ENCODE data around the gene TTLL9. TPM values are rescaled to one million over a fixed set of nuclear protein-coding genes. Genes with fewer than 3 reads are reported as not detected.

TTLL9 gene
- total RNA-seq, 4 donors from 2014 or later = 2.8 to 3.7 (median 3.1) TPM

DNA sequence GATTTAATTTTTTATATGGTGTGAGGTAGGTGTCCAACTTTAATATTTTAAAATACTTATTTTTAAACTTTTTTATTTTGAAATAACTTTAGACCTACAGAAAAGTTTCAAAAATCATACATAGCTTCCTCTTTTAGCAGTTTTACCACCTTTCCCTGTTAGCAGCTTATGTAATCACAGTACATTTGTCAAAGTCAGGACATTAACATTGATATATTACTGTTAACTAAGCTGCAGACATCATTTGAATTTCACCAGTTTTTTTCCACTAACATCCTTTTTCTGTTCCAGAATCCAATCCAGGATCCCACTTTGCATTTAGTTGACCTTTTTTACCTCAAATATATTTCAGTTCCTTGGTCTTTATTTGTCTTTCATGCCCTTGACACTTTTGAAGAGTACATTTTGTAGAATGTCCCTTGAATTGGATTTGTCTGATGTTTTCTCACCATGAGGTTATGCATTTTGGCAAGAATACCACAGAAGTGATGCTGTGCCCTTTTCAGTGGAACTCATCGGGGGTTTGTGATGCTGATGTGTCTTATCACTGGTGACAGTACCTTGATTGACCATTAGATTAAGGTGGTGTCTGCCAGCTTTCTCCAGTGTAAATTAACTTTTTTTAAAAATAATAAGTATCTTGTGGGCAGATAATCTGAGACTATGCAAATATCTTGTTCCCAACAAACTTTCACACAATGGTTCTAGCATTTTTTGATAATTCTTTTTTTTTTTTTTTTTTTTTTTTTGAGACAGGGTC lies 33.4 kb downstream of the TTLL9 start:
- H3K9me3 ChIP-seq = no peaks in the 10 kb centered on the region
- TF ChIP-seq EP300 (IDR thresholded peaks at IDR 0.05) (no peak), POLR2A (IDR thresholded peaks at IDR 0.05) (no peak), CTCF (IDR thresholded peaks at IDR 0.05) (no peak)
- H3K4me3 ChIP-seq = no peak overlapping the region
- H3K36me3 ChIP-seq = no peaks in the 10 kb centered on the region
- no peak overlapping the region for H3K27ac ChIP-seq
- H3K27me3 ChIP-seq = no peaks in the 10 kb centered on the region
- H3K4me1 ChIP-seq = no peaks in the 10 kb centered on the region
- no peak for DNase-seq (ENCODE audit: low spot score in 2 of 2)
- WGBS, 2 donors = 63 to 92% methylated on average over 1 of the region's 1 CpG

GRCh38 chr20:31906001-31906400 lies 35.6 kb downstream of the TTLL9 start:
- Histone ChIP-seq H3K27ac (no peak overlapping the region), H3K4me3 (no peak overlapping the region), H3K9me3 (no peaks in the 10 kb centered on the region), H3K36me3 (no peaks in the 10 kb centered on the region), H3K27me3 (no peaks in the 10 kb centered on the region), H3K4me1 (no peaks in the 10 kb centered on the region)
- no peak for DNase-seq (ENCODE audit: low spot score in 2 of 2)
- WGBS, 2 donors = 67 to 77% methylated on average over 5 of the region's 5 CpGs
- no peak for TF ChIP-seq EP300 (IDR thresholded peaks at IDR 0.05)
- TF ChIP-seq POLR2A (IDR thresholded peaks at IDR 0.05) = no peak
- TF ChIP-seq CTCF (IDR thresholded peaks at IDR 0.05) = no peak

GRCh38 chr20:31907046-31907445 lies 36.6 kb downstream of the TTLL9 start:
- H3K9me3 ChIP-seq = no peaks in the 10 kb centered on the region
- no peaks in the 10 kb centered on the region for H3K4me1 ChIP-seq
- no peak overlapping the region for H3K4me3 ChIP-seq
- 91 to 95% methylated on average over 5 of the region's 5 CpGs for WGBS, 2 donors
- TF ChIP-seq POLR2A (IDR thresholded peaks at IDR 0.05) = no peak
- no peak for TF ChIP-seq CTCF (IDR thresholded peaks at IDR 0.05)
- TF ChIP-seq EP300 (IDR thresholded peaks at IDR 0.05) = no peak
- no peak for DNase-seq (ENCODE audit: low spot score in 2 of 2)
- no peak overlapping the region for H3K27ac ChIP-seq
- H3K27me3 ChIP-seq = no peaks in the 10 kb centered on the region
- no peaks in the 10 kb centered on the region for H3K36me3 ChIP-seq

GRCh38 chr20:31908016-31908415 lies 37.6 kb downstream of the TTLL9 start:
- H3K9me3 ChIP-seq = no peaks in the 10 kb centered on the region
- no peak overlapping the region for H3K4me3 ChIP-seq
- no peak for DNase-seq (ENCODE audit: low spot score in 2 of 2)
- H3K36me3 ChIP-seq = no peaks in the 10 kb centered on the region
- H3K27ac ChIP-seq = no peak overlapping the region
- no peaks in the 10 kb centered on the region for H3K27me3 ChIP-seq
- WGBS, 2 donors = 77 to 92% methylated on average over 5 of the region's 5 CpGs
- no peak for TF ChIP-seq CTCF (IDR thresholded peaks at IDR 0.05)
- TF ChIP-seq POLR2A (IDR thresholded peaks at IDR 0.05) = no peak
- no peak for TF ChIP-seq EP300 (IDR thresholded peaks at IDR 0.05)
- no peaks in the 10 kb centered on the region for H3K4me1 ChIP-seq

- Histone ChIP-seq H3K27me3 (no peaks in the 10 kb centered on the region), H3K27ac (no peak overlapping the region), H3K36me3 (no peaks in the 10 kb centered on the region), H3K4me3 (no peak overlapping the region), H3K9me3 (no peaks in the 10 kb centered on the region), H3K4me1 (no peaks in the 10 kb centered on the region)
- no peak for DNase-seq (ENCODE audit: low spot score in 2 of 2)
- 85 to 93% methylated on average over 11 of the region's 11 CpGs for WGBS, 2 donors
- no peak for TF ChIP-seq POLR2A (IDR thresholded peaks at IDR 0.05)
- TF ChIP-seq CTCF (IDR thresholded peaks at IDR 0.05) = no peak
- TF ChIP-seq EP300 (IDR thresholded peaks at IDR 0.05) = no peak
These were observed 38.0 kb downstream of the TTLL9 start for GRCh38 chr20:31908424-31908823.
